HG03439 (cell line): Measurements from ENCODE around the gene S100Z.
"Not testable (repeated sequence)": the region's sequence is repeated elsewhere in the genome, so short reads cannot be mapped to it uniquely, and the experiment has no call there.

Source experiments
- ATAC-seq: cut with Tn5 transposase; IDR thresholded peaks from one replicate; pipeline ENCODE4 v1.9.1; 2021; ENCODE audit warnings: mild to moderate bottlenecking, moderate library complexity; ENCODE audit not compliant: unreplicated experiment

Gene S100Z

DNA sequence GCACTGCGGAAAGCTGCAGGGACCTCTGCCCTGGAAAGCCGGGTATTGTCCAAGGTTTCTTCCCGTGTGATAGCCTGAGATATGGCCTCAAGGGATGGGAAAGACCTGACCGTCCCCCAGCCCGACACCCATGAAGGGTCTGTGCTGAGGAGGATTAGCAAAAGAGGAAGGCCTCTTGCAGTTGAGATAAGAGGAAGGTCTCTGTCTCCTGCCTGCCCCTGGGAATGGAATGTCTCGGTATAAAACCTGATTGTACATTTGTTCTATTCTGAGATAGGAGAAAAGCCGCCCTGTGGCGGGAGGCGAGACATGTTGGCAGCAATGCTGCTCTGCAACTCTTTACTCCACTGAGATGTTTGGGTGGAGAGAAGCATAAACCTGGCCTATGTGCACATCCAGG lies 95.4 kb downstream of the S100Z start:
- ATAC-seq = not testable (repeated sequence)

GRCh38 chr5:76946090-76946489 lies 96.3 kb downstream of the S100Z start:
- ATAC-seq = no peak

DNA sequence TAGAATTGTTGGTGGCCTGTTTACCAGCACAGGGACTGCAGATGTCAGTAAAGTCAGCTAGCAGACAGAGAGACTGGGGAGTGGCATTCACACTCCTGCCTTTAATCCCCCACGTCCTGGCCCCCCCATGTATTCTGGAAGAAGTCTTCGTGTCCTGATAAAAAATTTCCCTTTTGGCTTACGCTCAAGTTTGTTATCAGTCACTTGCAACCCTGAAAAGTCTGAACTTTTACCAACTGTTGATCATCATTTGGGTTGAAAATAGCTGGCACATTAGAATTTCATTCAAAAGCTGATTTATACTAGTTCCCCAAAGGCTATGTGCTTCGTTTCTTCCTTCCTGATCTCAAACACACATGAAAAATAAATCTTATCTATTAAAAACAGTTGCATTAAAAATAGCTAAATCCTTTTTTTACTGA lies 97.3 kb downstream of the S100Z start:
- ATAC-seq = no peak

DNA sequence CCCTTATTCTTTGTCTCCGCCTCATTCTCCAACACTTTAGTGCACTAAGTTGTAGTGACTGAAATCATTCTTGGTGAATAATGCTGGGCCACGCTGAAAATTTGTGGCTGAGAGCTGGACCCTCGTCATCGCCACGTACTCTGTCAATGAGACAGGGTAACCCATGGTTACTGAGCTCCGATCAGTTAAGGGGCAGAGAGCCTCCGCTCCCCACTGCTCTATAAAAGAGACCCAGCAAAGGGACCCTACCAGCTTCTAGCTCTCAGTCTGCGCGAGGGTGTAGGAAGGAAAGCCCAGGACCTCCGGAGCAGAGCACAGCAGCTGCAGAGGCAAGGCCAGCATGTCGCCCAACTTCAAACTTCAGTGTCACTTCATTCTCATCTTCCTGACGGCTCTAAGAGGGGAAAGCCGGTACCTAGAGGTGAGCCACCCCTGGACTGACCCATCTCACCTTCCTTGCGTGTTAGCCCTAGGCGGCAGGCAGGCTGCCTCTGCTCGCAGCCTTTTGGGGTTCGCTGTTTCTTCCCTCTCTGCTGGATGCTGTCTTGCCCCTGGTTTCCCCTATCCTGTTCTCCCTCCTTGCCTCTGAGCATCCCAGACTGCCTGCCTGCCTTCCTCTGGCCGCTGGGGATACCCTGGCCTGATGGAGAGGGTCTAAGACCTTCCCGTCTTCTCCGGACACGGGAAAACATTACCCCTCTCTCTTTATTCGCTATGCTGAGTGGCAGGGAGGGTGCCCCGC lies 103.2 kb downstream of the S100Z start, which contains the start of gene CRHBP:
CRHBP (plus strand) TSS at position 251 of the 742 bp plus-strand sequence; CDS start at position 341, 90 bp downstream.
- ATAC-seq = no peak

- ATAC-seq = no peak
These were observed 104.0 kb downstream of the S100Z start for GRCh38 chr5:76953551-76954382.

DNA sequence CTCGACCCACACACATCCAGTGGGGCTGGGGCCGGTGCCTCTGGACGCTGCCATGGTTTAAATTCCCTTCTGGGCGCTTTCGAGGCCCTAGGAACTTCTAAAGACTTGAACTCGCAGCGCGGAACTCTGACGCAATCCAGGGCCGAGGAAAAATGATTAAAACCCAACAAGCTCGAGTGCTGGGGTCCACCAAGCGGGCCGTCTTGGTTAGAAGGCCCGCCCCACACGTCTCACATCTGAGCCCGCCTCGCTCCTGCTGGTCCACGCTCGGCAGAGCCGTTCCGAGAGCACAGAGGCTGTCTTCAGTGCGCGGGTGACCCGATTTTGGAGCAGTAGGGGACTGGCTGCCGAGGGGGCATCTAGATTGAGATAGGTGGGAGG lies 104.6 kb downstream of the S100Z start:
- ATAC-seq = no peak

- no peak for ATAC-seq
These were observed 106.2 kb downstream of the S100Z start for GRCh38 chr5:76956033-76956432.

- ATAC-seq = no peak
These were observed 109.4 kb downstream of the S100Z start for GRCh38 chr5:76958991-76959767.

GRCh38 chr5:76960004-76960625 lies 110.3 kb downstream of the S100Z start:
- ATAC-seq = peak; percentile 70

DNA sequence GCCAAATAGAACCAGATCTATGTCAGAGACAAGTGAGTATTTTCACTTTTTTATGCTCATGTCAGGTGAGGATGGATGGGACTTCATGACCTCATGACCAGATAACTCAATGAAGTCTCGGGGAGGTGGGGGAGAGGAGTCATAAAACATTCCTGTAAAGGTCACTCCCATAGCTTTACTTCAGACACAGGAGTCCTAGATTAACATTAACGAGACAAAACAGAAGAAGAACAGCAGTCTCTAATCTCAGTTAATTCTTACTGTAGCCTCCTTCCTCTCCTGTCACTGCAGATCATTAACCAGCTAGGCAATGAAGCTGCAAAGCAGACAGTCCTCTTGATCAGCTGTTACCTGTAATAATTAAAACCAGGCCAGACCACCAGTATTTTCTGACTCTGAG lies 114.2 kb downstream of the S100Z start:
- no peak for ATAC-seq
